Activated naive CD4-positive, alpha-beta T cell treated with anti-CD3 and anti-CD28 coated beads, Interleukin-2, amount 10 ng/mL, durations not matched to agents 7 days and 5 days (primary cell): ENCODE results near the gene SH3PXD2A.
"Not testable (repeated sequence)": the region's sequence is repeated elsewhere in the genome, so short reads cannot be mapped to it uniquely, and the experiment has no call there.

Experiments
- CTCF ChIA-PET: fragments of 350-600 bp; sonication (Branson Sonifier 250); formaldehyde crosslinking; loops from one replicate; lab custom pipeline; 2021; ENCODE audit warnings: antibody characterized with exemption; lab: Charles Lee
- DNase-seq: peaks from one replicate; pipeline ENCODE4 v3.0.0-alpha.2; 2020
- H3K27ac Mint-ChIP-seq: one replicate; pipeline ENCODE4 v1.8.0; 2021; ENCODE audit warnings: mild to moderate bottlenecking, moderate library complexity, mixed read lengths
- H3K27me3 Mint-ChIP-seq: one replicate; pipeline ENCODE4 v1.8.0; 2021; ENCODE audit warnings: mild to moderate bottlenecking, mixed read lengths
- H3K36me3 Mint-ChIP-seq: one replicate; pipeline ENCODE4 v1.8.0; 2021; ENCODE audit warnings: mixed read lengths
- H3K4me1 Mint-ChIP-seq: one replicate; pipeline ENCODE4 v1.8.0; 2021; ENCODE audit warnings: mixed read lengths
- H3K4me3 Mint-ChIP-seq: one replicate; pipeline ENCODE4 v1.8.0; 2021; ENCODE audit warnings: mild to moderate bottlenecking, moderate library complexity, mixed read lengths
- H3K9me3 Mint-ChIP-seq: one replicate; pipeline ENCODE4 v1.8.0; 2021; ENCODE audit warnings: mixed read lengths

SH3PXD2A gene

GRCh38 chr10:103851261-103851660, 4.1 kb downstream of the SH3PXD2A start:
- Mint-ChIP-seq H3K27ac (peak overlapping the region; percentile 12), H3K4me3 (no peak overlapping the region), H3K4me1 (peaks cover 27% of the 10 kb centered on the region), H3K27me3 (peaks cover 85% of the 10 kb centered on the region), H3K9me3 (no peaks in the 10 kb centered on the region), H3K36me3 (peaks cover 1% of the 10 kb centered on the region)
- CTCF ChIA-PET, result interaction anchor here (3.0 kb wide), 1 partner anchor 138 kb away, joined by 10 read pairs; no protein-coding TSS in a partner anchor
- no peak for DNase-seq

DNA sequence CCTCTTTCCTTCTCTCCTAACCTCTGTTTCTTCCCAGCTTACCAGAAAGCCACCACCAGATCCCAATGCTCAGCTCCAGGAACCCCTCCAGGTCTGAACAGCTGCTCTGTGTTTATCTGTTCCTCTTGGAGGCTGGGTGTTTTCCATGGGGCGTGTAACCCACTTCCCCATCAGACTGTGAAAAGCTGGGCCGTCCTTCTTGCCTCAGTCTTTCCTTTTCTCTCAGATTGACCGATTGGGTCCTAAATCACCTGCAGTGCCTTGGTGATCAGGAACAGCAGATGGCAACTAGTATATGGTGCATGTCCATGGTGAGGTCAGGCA, 4.8 kb downstream of the SH3PXD2A start:
- CTCF ChIA-PET, result interaction anchor here (3.0 kb wide), 1 partner anchor 138 kb away, joined by 10 read pairs; no protein-coding TSS in a partner anchor
- no peak overlapping the region for H3K27ac Mint-ChIP-seq
- H3K27me3 Mint-ChIP-seq, result peaks cover 82% of the 10 kb centered on the region
- H3K36me3 Mint-ChIP-seq, result peaks cover 1% of the 10 kb centered on the region
- H3K4me3 Mint-ChIP-seq, result no peak overlapping the region
- no peak for DNase-seq
- H3K9me3 Mint-ChIP-seq, result no peaks in the 10 kb centered on the region
- H3K4me1 Mint-ChIP-seq, result peaks cover 30% of the 10 kb centered on the region

GRCh38 chr10:103849880-103850571, 5.3 kb downstream of the SH3PXD2A start:
- Mint-ChIP-seq H3K27me3 (peaks cover 79% of the 10 kb centered on the region), H3K4me1 (peaks cover 33% of the 10 kb centered on the region), H3K27ac (no peak overlapping the region), H3K4me3 (no peak overlapping the region), H3K36me3 (peaks cover 1% of the 10 kb centered on the region), H3K9me3 (no peaks in the 10 kb centered on the region)
- CTCF ChIA-PET, result interaction anchor here (3.0 to 3.6 kb wide), 2 partner anchors 9 to 137 kb away, joined by 10 to 17 read pairs; no protein-coding TSS in a partner anchor
- DNase-seq, result no peak

GRCh38 chr10:103849212-103849877, 6.0 kb downstream of the SH3PXD2A start:
- peaks cover 72% of the 10 kb centered on the region for H3K27me3 Mint-ChIP-seq
- H3K36me3 Mint-ChIP-seq, result no peaks in the 10 kb centered on the region
- no peaks in the 10 kb centered on the region for H3K9me3 Mint-ChIP-seq
- CTCF ChIA-PET, result interaction anchor here (0.8 to 3.7 kb wide), 8 partner anchors 9 to 231 kb away, joined by 3 to 26 read pairs (median 4); no protein-coding TSS in a partner anchor
- no peak for DNase-seq
- H3K4me3 Mint-ChIP-seq, result no peak overlapping the region
- H3K4me1 Mint-ChIP-seq, result peaks cover 31% of the 10 kb centered on the region
- H3K27ac Mint-ChIP-seq, result no peak overlapping the region

DNA sequence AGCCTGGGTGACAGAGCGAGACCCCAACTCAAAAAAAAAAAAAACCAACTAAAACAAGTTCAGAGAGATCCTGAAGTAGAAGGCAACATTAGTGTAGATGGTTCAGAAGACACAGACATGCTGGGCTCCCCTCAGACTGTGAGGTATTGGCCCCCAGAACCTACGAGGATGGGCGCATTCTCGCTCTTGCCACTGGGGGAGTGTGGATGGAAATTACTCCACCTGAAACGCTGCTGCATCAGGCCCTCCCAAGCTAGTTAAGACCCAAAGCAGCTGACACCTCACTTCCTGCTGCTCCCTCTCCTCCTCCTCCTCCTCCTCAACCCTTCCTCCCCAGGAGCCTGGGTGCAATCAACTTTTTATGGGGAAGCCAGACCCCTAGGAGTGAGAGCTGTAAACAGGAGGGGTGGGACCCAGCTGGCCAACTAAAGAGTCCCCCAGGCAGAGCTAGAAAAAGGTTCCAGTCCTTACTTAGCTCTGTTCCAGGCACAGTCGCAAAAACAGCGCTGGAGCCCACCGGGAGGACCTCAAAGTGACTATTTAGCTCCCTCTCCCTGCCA, 7.4 kb downstream of the SH3PXD2A start:
- peak; percentile 51 for DNase-seq
- CTCF ChIA-PET, result interaction anchor here (0.9 to 3.7 kb wide), 13 partner anchors 9 to 229 kb away, joined by 3 to 26 read pairs (median 4); no protein-coding TSS in a partner anchor
- Mint-ChIP-seq H3K4me1 (peaks cover 28% of the 10 kb centered on the region), H3K36me3 (no peaks in the 10 kb centered on the region), H3K4me3 (no peak overlapping the region), H3K27me3 (peaks cover 61% of the 10 kb centered on the region), H3K9me3 (no peaks in the 10 kb centered on the region), H3K27ac (no peak overlapping the region)

DNA sequence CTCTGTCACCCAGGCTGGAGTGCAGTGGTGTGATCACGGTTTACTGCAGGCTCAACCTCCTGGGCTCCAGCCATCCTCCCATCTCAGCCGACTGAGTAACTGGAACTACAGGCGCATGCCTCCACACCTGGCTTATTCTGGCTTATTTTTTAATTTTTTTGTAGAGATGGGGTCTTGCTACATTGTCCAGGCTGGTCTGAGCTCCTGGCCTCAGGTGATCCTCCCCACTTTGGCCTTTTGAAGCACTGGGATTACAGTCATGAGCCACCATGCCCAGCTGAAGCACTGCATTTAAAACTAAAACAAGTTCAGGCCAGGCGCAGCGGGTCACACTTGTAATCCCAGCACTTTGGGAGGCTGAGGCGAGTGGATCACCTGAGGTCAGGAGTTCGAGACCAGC, 8.0 kb downstream of the SH3PXD2A start:
- no peaks in the 10 kb centered on the region for H3K9me3 Mint-ChIP-seq

GRCh38 chr10:103845972-103846371, 9.4 kb downstream of the SH3PXD2A start:
- Mint-ChIP-seq H3K36me3 (no peaks in the 10 kb centered on the region), H3K4me3 (no peak overlapping the region), H3K27ac (peak overlapping the region; percentile 84), H3K4me1 (peaks cover 28% of the 10 kb centered on the region), H3K9me3 (no peaks in the 10 kb centered on the region), H3K27me3 (peaks cover 46% of the 10 kb centered on the region)
- CTCF ChIA-PET, result interaction anchor here (1.4 to 3.7 kb wide), 2 partner anchors 133 to 276 kb away, joined by 4 to 26 read pairs; partner anchors contain the start of gene SFR1
- DNase-seq, result peak; percentile 68

More for the DNA sequence above, 8.0 kb downstream of the SH3PXD2A start:
- Mint-ChIP-seq H3K4me1 (peaks cover 28% of the 10 kb centered on the region), H3K4me3 (no peak overlapping the region), H3K27ac (no peak overlapping the region), H3K36me3 (no peaks in the 10 kb centered on the region), H3K27me3 (peaks cover 55% of the 10 kb centered on the region)
- DNase-seq, result no peak
- CTCF ChIA-PET, result interaction anchor here (0.6 to 3.7 kb wide), 9 partner anchors 10 to 1648 kb away, joined by 3 to 26 read pairs (median 4); partner anchors contain the start of gene SFR1

DNA sequence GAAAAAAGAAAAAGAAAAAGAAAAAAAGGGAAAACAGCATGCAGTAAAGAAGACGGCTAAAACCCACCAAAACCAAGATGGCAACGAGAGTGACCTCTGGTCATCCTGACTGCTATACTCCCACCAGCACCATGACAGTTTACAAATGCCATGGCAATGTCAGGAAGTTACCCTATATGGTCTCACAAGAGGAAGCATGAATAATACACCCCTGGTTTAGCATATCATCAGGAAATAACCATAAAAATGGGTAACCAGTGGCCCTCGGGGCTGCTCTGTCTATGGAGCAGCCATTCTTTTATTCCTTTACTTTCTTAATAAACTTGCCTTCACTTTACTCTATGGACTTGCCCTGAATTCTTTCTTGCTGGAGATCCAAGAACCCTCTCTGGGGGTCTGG, 10.0 kb downstream of the SH3PXD2A start:
- H3K27me3 Mint-ChIP-seq, result peaks cover 40% of the 10 kb centered on the region
- CTCF ChIA-PET, H3K4me3 Mint-ChIP-seq, H3K9me3 Mint-ChIP-seq, DNase-seq, H3K36me3 Mint-ChIP-seq: not testable (repeated sequence)
- H3K27ac Mint-ChIP-seq, result peak overlapping the region; percentile 84
- peaks cover 28% of the 10 kb centered on the region for H3K4me1 Mint-ChIP-seq

DNA sequence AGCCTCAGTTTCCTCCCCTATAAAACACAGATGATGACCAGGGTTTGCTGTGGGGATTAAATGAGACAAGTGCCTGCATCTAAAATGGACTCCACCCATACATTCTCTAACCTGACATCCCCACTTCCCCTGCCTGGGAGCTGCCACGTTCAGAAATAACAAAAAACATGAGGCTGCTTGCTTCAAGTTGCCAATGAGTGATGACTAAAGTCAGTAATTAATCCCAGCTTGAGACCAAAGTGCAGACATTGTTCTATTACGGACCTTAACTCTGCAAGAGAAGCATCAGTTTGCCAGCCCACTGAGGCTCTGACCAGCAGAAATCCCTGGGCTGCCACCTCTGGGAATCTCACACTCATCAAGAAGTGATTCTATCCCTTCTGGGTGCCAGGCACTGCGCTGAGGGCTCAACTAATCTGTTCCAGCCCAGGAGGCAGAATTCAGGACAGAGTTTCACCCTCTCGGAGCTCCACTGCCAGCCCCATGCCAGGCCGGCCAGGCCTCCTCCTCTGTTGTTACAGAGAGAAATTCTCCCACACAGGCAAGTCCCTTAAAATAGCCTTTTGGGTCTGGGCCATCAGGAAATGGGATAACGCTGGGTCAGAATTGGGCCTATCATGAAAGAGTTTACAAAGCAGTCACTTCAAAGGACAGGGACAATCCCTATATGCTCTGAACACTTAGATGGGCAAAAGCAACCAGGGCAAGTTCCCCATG, 11.4 kb downstream of the SH3PXD2A start:
- peaks cover 26% of the 10 kb centered on the region for H3K27me3 Mint-ChIP-seq
- DNase-seq, result no peak
- no peaks in the 10 kb centered on the region for H3K9me3 Mint-ChIP-seq
- peaks cover 28% of the 10 kb centered on the region for H3K4me1 Mint-ChIP-seq
- H3K4me3 Mint-ChIP-seq, result no peak overlapping the region
- CTCF ChIA-PET, result interaction anchor here (1.0 to 1.4 kb wide), 2 partner anchors 8 to 92 kb away, joined by 3 read pairs; no protein-coding TSS in a partner anchor
- no peaks in the 10 kb centered on the region for H3K36me3 Mint-ChIP-seq
- H3K27ac Mint-ChIP-seq, result no peak overlapping the region

DNA sequence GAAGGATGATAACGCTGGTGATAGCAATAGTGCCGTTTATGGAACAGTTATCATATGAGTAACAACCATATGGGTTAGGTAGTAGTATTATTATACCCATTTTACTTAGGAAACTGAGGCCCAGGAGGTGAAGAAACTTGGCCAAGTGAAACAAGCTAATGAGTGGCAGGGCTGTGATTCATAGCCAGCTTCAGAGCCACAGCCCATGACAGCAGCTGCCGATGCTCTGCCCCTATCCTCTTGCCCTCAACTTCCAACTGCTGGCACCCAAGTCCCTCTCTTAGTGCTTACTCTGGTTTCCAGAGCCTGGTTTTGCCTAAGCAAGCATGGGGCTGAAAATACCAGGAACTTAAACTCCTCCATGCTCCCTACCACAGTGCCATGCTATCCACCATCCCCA, 12.3 kb downstream of the SH3PXD2A start:
- no peak overlapping the region for H3K27ac Mint-ChIP-seq
- no peaks in the 10 kb centered on the region for H3K9me3 Mint-ChIP-seq
- peaks cover 17% of the 10 kb centered on the region for H3K27me3 Mint-ChIP-seq
- CTCF ChIA-PET, result interaction anchor here (0.7 to 1.5 kb wide), 6 partner anchors 9 to 342 kb away, joined by 3 to 4 read pairs (median 3); no protein-coding TSS in a partner anchor
- H3K4me1 Mint-ChIP-seq, result peaks cover 24% of the 10 kb centered on the region
- no peak for DNase-seq
- H3K36me3 Mint-ChIP-seq, result no peaks in the 10 kb centered on the region
- H3K4me3 Mint-ChIP-seq, result no peak overlapping the region

- DNase-seq, result no peak
- Mint-ChIP-seq H3K9me3 (no peaks in the 10 kb centered on the region), H3K4me1 (peaks cover 24% of the 10 kb centered on the region), H3K36me3 (no peaks in the 10 kb centered on the region), H3K27ac (no peak overlapping the region), H3K27me3 (peaks cover 17% of the 10 kb centered on the region), H3K4me3 (no peak overlapping the region)
- CTCF ChIA-PET, result interaction anchor here (0.7 to 1.5 kb wide), 5 partner anchors 10 to 343 kb away, joined by 3 to 4 read pairs (median 3); no protein-coding TSS in a partner anchor
Measured at GRCh38 chr10:103842605-103843004, 12.8 kb downstream of the SH3PXD2A start.

GRCh38 chr10:103841519-103841918, 13.9 kb downstream of the SH3PXD2A start:
- CTCF ChIA-PET, result interaction anchor here (1.5 kb wide), 1 partner anchor 13 kb away, joined by 4 read pairs; no protein-coding TSS in a partner anchor
- DNase-seq, result no peak
- Mint-ChIP-seq H3K36me3 (no peaks in the 10 kb centered on the region), H3K4me3 (no peak overlapping the region), H3K4me1 (peaks cover 18% of the 10 kb centered on the region), H3K27ac (no peak overlapping the region), H3K27me3 (peaks cover 20% of the 10 kb centered on the region), H3K9me3 (no peaks in the 10 kb centered on the region)

GRCh38 chr10:103840740-103841070, 14.7 kb downstream of the SH3PXD2A start:
- H3K4me3 Mint-ChIP-seq, result no peak overlapping the region
- H3K9me3 Mint-ChIP-seq, result no peaks in the 10 kb centered on the region
- H3K4me1 Mint-ChIP-seq, result peaks cover 10% of the 10 kb centered on the region
- H3K27ac Mint-ChIP-seq, result no peak overlapping the region
- H3K36me3 Mint-ChIP-seq, result no peaks in the 10 kb centered on the region
- CTCF ChIA-PET, result no interaction called here
- peaks cover 14% of the 10 kb centered on the region for H3K27me3 Mint-ChIP-seq
- DNase-seq, result no peak
